Caco-2 (cell line): ENCODE measurements around the gene ZNF10. TPM values are rescaled to one million over a fixed set of nuclear protein-coding genes. Genes with fewer than 3 reads are reported as not detected.

Source experiments
- BruUV-seq: library from RNA; stranded (reverse); fragments of 400-500 nt; replicated peaks from 2 replicates; lab custom pipeline; 2021; lab: Mats Ljungman, UMichigan
- CTCF ChIA-PET: fragments of 300-600 bp; sonication (Branson Sonifier 250); formaldehyde crosslinking; loops from one replicate; lab custom pipeline; 2022; ENCODE audit warnings: antibody characterized with exemption; lab: Charles Lee
- POLR2A ChIA-PET: fragments of 300-600 bp; sonication (Branson Sonifier 250); formaldehyde crosslinking; loops from one replicate; lab custom pipeline; 2022; ENCODE audit warnings: antibody characterized with exemption; lab: Charles Lee
- DNase-seq, 2 experiments: peaks; one replicate each; pipeline versions ENCODE4 v3.0.0 to v3.0.0-alpha.2; 2020 to 2022
- H3K27me3 ChIP-seq: replicated peaks from 2 replicates; pipeline ENCODE4 v1.6.0; 2011; ENCODE audit warnings: low read length; ENCODE audit not compliant: control insufficient read depth, insufficient read depth
- H3K36me3 ChIP-seq: 2 replicates; pipeline ENCODE4 v1.5.1; 2011; ENCODE audit warnings: low read length; ENCODE audit not compliant: control insufficient read depth, insufficient read depth
- H3K4me1 ChIP-seq: fragments of 250-450 bp; sonication (Bioruptor Pico); 2 replicates; pipeline ENCODE4 v1.5.1; 2020; ENCODE audit warnings: mild to moderate bottlenecking
- H3K4me3 ChIP-seq: 2 replicates; pipeline ENCODE4 v1.5.1; 2011; ENCODE audit warnings: low read depth, mild to moderate bottlenecking, control low read depth, low read length
- H3K9me3 ChIP-seq: fragments of 250-450 bp; sonication (Bioruptor Pico); 2 replicates; pipeline ENCODE4 v1.5.1; 2020; ENCODE audit warnings: mild to moderate bottlenecking, moderate library complexity
- H3K27ac Mint-ChIP-seq: one replicate; pipeline ENCODE4 v1.8.0; 2022; ENCODE audit warnings: mixed read lengths; ENCODE audit not compliant: unreplicated experiment
- H3K27me3 Mint-ChIP-seq: one replicate; pipeline ENCODE4 v1.8.0; 2022; ENCODE audit warnings: mixed read lengths; ENCODE audit not compliant: insufficient read depth, unreplicated experiment
- H3K36me3 Mint-ChIP-seq: one replicate; pipeline ENCODE4 v1.8.0; 2022; ENCODE audit warnings: mild to moderate bottlenecking, mixed read lengths; ENCODE audit not compliant: insufficient read depth, unreplicated experiment
- H3K4me1 Mint-ChIP-seq: one replicate; pipeline ENCODE4 v1.8.0; 2022; ENCODE audit warnings: low read depth, mixed read lengths; ENCODE audit not compliant: unreplicated experiment
- H3K4me3 Mint-ChIP-seq: one replicate; pipeline ENCODE4 v1.8.0; 2022; ENCODE audit warnings: mild to moderate bottlenecking, moderate library complexity, mixed read lengths; ENCODE audit not compliant: unreplicated experiment
- H3K9me3 Mint-ChIP-seq: one replicate; pipeline ENCODE4 v1.8.0; 2022; ENCODE audit warnings: mixed read lengths; ENCODE audit not compliant: unreplicated experiment
- CTCF ChIP-seq, 2 experiments: fragments of 200-600 bp in 1 of 2; IDR thresholded peaks; 1 replicate in 1 of 2; 2 replicates in 1 of 2; pipeline versions ENCODE4 v1.5.1 to v1.8.0; 2011 to 2022; ENCODE audit warnings: antibody characterized with exemption in 1 of 2, control low read depth in 1 of 2, inconsistent platforms in 1 of 2, low read depth in 1 of 2, low read length in 1 of 2, mild to moderate bottlenecking in 1 of 2, moderate library complexity in 1 of 2; ENCODE audit not compliant: insufficient read depth in 1 of 2, severe bottlenecking in 1 of 2, unreplicated experiment in 1 of 2
- intact Hi-C: fragments of 100-400 bp; cut with micrococcal nuclease; formaldehyde crosslinking; loops from one replicate; pipeline ENCODE4 v1.10.0; 2022; ENCODE audit not compliant: unreplicated experiment
- total RNA-seq: library from RNA; stranded (reverse); gene quantifications from 2 replicates; pipeline ENCODE4 v1.2.3, GENCODE V29; 2022

The ZNF10 gene
- total RNA-seq, 1 experiment from 2014 or later = 7.6 TPM

GRCh38 chr12:133083345-133083744 is 47.1 kb upstream of the ZNF10 start:
- H3K9me3 Mint-ChIP-seq = peaks cover 32% of the 10 kb centered on the region
- Histone ChIP-seq H3K36me3 (peaks cover 10% of the 10 kb centered on the region), H3K27me3 (no peaks in the 10 kb centered on the region), H3K4me3 (no peak overlapping the region), H3K4me1 (no peaks in the 10 kb centered on the region), H3K9me3 (peaks cover 41% of the 10 kb centered on the region)
- TF ChIP-seq CTCF (IDR thresholded peaks at IDR 0.05; ENCODE audit: insufficient read depth in 1 of 2, low read depth in 1 of 2, low read length in 1 of 2, severe bottlenecking in 1 of 2, unreplicated experiment in 1 of 2) = no peak
- CTCF ChIA-PET = no interaction called here
- no peak overlapping the region for H3K27ac Mint-ChIP-seq
- DNase-seq = no peak
- no peak overlapping the region for H3K4me3 Mint-ChIP-seq
- H3K27me3 Mint-ChIP-seq = no peaks in the 10 kb centered on the region
- POLR2A ChIA-PET = no interaction called here
- H3K36me3 Mint-ChIP-seq = peaks cover 64% of the 10 kb centered on the region
- BruUV-seq = no TSS peak
- intact Hi-C loops = no loop called here
- no peaks in the 10 kb centered on the region for H3K4me1 Mint-ChIP-seq

GRCh38 chr12:133105620-133106019 is 24.8 kb upstream of the ZNF10 start:
- no peaks in the 10 kb centered on the region for H3K27me3 ChIP-seq
- no peak for DNase-seq
- H3K27me3 Mint-ChIP-seq = no peaks in the 10 kb centered on the region
- BruUV-seq = no TSS peak
- H3K4me3 ChIP-seq = no peak overlapping the region
- peaks cover 75% of the 10 kb centered on the region for H3K9me3 Mint-ChIP-seq
- ChIA-PET POLR2A (no interaction called here), CTCF (no interaction called here)
- TF ChIP-seq CTCF (IDR thresholded peaks at IDR 0.05; ENCODE audit: insufficient read depth in 1 of 2, low read depth in 1 of 2, low read length in 1 of 2, severe bottlenecking in 1 of 2, unreplicated experiment in 1 of 2) = no peak
- H3K36me3 ChIP-seq = peaks cover 4% of the 10 kb centered on the region; the same call in 1 of the 2 replicates
- peaks cover 63% of the 10 kb centered on the region for H3K36me3 Mint-ChIP-seq
- no peaks in the 10 kb centered on the region for H3K4me1 ChIP-seq
- H3K4me1 Mint-ChIP-seq = no peaks in the 10 kb centered on the region
- no peak overlapping the region for H3K27ac Mint-ChIP-seq
- H3K9me3 ChIP-seq = peaks cover 73% of the 10 kb centered on the region
- no peak overlapping the region for H3K4me3 Mint-ChIP-seq
- intact Hi-C loops = no loop called here

- Mint-ChIP-seq H3K9me3 (peaks cover 69% of the 10 kb centered on the region), H3K4me1 (no peaks in the 10 kb centered on the region), H3K27ac (no peak overlapping the region), H3K27me3 (no peaks in the 10 kb centered on the region), H3K36me3 (peaks cover 58% of the 10 kb centered on the region), H3K4me3 (no peak overlapping the region)
- Histone ChIP-seq H3K4me3 (no peak overlapping the region), H3K9me3 (peaks cover 73% of the 10 kb centered on the region), H3K4me1 (no peaks in the 10 kb centered on the region), H3K27me3 (no peaks in the 10 kb centered on the region), H3K36me3 (peaks cover 4% of the 10 kb centered on the region; the same call in 1 of the 2 replicates)
- TF ChIP-seq CTCF (IDR thresholded peaks at IDR 0.05; ENCODE audit: insufficient read depth in 1 of 2, low read depth in 1 of 2, low read length in 1 of 2, severe bottlenecking in 1 of 2, unreplicated experiment in 1 of 2) = no peak
- DNase-seq = no peak
- ChIA-PET POLR2A (no interaction called here), CTCF (no interaction called here)
- TSS peak; percentile 15 for BruUV-seq
- intact Hi-C loops = no loop called here
Observed at GRCh38 chr12:133106253-133106652, 24.2 kb upstream of the ZNF10 start.
